ENCODE data around the gene MACROH2A1. TPM values are rescaled to one million over a fixed set of nuclear protein-coding genes. Genes with fewer than 3 reads are reported as not detected.

The MACROH2A1 gene
- total RNA-seq, 1 experiment from 2014 or later, result 349 TPM

DNA sequence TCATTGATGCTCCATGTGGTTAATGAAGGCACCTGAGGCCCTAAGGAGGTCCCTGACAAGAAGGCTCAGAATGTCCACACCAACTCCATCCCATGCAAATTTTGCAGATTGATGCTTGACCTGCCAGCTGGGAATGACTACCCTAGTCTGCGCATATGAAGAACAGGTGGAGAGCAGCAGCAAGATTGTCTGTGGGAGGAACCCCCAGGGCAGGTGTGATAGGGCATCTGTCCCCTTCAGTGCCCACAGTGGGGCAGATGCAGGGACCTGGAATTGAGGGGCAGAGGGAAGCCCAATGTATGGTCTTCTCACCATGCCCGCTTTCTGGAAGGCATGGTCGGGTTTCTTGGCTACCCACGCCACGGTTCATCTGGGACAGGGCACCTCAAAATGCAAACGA lies 79.6 kb downstream of the MACROH2A1 start:
- DNase-seq (ENCODE audit: low read depth), result no peak

GRCh38 chr5:135318924-135319323 lies 80.1 kb downstream of the MACROH2A1 start:
- no peak for DNase-seq (ENCODE audit: low read depth)

DNA sequence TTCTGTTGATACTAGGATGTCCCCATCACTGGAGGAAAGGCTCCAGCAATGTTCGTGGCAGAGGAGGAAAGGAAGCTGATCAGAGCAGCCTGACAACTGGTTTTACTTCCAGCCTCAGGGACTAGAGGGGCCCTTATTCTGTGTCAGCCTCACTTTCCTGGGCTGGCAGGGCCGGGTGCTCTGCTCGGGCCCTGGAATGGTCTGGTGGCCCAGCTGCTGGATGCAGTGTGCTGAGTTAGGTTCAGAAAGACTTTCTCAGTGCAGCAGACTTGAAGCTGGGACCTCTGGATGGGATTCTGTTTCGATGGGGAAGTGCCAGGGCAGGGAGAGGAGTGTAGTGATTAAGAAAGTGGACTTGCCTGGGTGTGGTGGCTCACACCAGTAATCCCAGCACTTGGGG lies 81.0 kb downstream of the MACROH2A1 start:
- DNase-seq (ENCODE audit: low read depth), result no peak

GRCh38 chr5:135317286-135317685 lies 81.7 kb downstream of the MACROH2A1 start:
- DNase-seq (ENCODE audit: low read depth), result no peak

DNA sequence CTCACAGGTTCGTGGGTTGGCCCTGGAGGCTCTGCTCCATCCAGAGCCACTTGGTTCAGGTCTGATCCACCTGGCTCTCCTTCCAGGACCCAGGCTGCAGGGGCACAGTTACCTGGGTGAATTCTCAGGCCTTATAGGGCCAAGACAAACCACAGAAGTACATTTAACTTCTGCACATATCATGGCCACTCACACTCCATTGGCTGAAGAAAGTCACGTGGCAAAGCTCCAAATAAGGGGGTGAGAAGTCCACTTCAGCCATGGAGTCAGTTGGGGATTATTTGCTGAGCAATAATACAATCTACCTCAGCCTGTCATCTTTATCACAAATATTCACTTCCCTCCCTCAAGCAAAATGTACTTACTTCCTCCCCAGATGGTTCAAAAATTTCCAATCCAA lies 83.6 kb downstream of the MACROH2A1 start:
- DNase-seq (ENCODE audit: low read depth), result no peak

DNA sequence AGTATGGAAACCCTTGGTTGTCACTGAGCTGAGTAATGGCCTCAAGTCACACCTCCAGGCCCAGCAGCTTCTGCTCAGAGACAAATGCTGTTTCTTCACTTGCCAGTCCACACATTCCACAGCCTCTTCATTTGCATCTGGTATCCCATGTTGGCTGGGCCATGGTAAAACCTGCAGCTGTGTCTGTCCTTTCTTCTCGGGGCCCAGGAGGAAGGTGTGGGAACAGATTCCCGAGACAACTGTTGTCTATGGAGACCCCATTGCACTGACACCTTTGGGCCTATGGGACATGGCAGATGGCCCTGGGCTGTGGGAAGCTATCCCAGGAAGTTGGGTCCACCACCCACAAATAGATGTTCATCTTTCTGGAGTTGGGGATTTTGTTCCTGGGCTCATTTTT lies 85.1 kb downstream of the MACROH2A1 start:
- DNase-seq (ENCODE audit: low read depth), result no peak

GRCh38 chr5:135313405-135313804 lies 85.6 kb downstream of the MACROH2A1 start:
- DNase-seq (ENCODE audit: low read depth), result no peak

DNA sequence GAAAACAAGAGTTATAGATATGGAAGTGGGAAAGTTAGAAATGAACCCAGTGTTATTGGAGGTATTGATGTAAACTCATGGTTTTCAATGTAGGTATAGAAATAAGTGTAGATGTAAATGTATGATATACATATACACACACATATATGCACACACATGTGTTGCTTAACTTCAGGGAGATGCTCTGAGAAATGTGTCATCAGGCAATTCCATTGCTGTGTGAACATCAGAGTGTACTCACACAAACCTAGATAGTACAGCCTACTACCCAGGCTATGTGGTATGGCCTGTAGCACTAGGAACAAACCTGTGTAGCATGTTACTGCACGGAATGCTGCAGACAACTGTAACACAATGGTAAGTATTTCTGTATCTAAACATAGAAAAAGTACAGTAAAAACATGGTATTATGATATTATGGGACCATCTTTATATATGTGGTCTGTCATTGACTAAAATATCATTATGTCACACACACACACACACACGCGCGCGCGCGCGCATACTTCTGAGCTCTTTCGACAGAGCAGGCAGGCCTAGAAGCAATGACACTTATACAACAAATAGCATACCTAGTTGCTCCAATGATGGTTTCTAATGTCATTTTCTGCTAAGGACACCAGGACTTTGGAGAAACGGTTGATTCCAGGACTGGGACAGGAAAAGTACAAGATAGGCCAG lies 86.6 kb downstream of the MACROH2A1 start:
- no peak for DNase-seq (ENCODE audit: low read depth)

- DNase-seq (ENCODE audit: low read depth), result peak; percentile 87
Observed at GRCh38 chr5:135310328-135310989, 88.6 kb downstream of the MACROH2A1 start.

DNA sequence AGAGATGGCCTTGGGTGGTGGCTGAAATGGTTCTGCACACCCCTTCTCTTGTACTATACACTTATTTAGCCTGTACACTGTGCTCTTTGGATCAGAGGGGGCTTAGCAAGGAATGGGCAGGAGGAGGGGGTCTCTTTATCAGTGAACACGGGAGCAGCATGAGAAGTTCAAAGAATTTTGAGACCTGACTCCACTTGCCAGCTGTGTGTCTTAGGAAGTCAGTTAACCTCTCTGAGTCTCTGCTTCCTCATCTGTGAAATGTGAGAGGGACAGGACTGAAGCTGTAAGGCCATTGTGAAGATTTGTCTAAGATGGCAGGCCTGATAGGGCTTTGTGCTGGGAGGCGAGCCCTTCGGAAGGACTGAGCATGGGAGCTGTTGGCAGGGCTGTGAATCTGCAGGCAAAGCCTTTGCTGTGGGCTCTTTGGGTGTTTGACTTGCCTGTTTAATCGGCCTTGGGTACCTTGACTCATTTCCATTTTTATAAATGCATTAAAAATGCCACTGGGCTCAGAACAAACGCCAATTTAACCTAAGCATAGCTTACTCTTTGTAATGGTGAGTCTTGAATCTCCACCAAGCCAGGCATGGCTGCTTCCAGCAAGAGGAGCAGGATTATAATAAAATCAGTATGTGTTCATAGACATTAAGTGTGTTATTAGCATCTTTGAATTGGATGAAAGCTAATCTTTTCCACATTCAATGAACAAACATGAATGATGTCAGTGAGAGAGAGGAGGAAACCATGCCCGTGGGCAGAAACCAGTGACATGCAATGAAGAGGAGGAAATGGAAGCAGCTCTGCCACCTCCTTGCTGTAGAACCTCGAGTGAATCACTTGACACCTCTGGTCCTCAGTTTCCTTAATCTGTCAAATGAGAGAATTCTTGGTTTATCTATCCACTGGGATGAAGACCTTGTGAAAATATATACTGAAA lies 89.4 kb downstream of the MACROH2A1 start:
- peak; percentile 69 for DNase-seq (ENCODE audit: low read depth)

DNA sequence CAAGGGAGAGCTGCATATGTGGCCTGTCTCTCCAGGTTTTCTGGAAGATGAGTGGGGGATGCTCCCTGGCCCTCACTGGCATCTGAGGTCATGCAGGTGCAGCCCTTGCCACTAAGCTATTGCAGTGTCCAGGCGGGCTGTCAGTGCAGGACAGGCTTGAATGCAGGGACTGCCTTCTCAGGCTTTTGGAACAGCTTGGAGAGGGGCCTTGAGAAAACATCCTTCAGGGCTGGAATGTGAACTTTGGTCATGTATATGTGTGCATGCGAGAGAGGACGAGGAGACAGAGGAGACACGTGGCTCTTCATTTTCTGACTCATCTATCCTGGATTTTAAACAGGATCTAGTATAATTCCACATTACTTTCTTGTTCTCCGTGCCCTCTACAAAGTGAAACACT lies 90.3 kb downstream of the MACROH2A1 start:
- peak; percentile 91 for DNase-seq (ENCODE audit: low read depth)

GRCh38 chr5:135308245-135308644 lies 90.8 kb downstream of the MACROH2A1 start:
- DNase-seq (ENCODE audit: low read depth), result peak; percentile 84

- DNase-seq (ENCODE audit: low read depth), result no peak
Observed at GRCh38 chr5:135307143-135307903, 91.7 kb downstream of the MACROH2A1 start.

DNA sequence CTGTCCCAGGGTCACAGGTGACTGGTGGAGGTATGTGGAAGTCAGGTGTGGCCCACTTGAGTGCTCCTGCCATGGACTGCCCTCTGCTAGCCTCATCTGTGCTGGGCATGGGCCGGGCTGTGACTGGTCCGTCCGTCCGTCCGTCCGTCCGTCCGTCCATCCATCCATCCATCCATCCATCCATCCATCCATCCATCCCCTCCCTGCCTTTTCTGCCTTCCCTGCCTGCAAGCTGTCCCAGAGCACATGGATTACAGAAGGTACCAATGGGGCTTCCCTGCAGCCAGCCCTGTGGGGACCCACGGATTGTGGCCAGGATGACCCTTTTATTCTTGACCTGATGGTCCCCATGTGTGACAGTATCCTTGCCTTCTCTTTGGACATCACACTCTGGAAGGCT lies 92.5 kb downstream of the MACROH2A1 start:
- no peak for DNase-seq (ENCODE audit: low read depth)

- DNase-seq (ENCODE audit: low read depth), result peak; percentile 68
Observed at GRCh38 chr5:135304352-135305221, 94.4 kb downstream of the MACROH2A1 start.

DNA sequence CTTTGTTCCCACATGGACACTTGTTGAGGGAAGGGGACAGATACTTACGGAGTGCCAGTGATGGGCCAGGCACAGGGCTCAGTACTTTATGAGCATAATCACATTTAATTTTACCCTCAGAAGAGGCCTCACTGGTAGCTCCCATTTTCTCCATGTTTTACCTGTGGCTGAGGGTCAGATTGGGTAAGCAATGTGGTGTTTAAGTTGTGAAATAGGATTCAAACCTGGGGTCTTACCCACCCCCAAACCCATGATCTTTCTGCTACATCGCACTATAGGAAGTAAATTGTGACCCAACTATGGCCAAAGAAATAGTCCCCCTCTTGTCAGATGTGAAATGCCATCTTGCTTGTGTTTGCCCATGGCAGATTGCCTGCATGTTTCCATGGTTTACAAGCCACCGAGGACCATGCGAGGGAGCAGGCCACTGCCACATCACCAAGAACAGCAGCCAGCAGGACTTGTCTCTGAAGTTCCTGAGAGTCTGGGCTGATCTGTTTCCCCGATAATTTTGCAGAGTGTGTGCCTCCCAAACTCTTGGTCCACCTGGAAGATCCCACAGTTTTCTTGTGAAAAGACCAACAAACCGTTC lies 95.4 kb downstream of the MACROH2A1 start:
- no peak for DNase-seq (ENCODE audit: low read depth)

GRCh38 chr5:135296900-135297816 lies 101.9 kb downstream of the MACROH2A1 start:
- DNase-seq (ENCODE audit: low read depth), result no peak

- DNase-seq (ENCODE audit: low read depth), result no peak
Observed at GRCh38 chr5:135295852-135296251, 103.2 kb downstream of the MACROH2A1 start.

DNA sequence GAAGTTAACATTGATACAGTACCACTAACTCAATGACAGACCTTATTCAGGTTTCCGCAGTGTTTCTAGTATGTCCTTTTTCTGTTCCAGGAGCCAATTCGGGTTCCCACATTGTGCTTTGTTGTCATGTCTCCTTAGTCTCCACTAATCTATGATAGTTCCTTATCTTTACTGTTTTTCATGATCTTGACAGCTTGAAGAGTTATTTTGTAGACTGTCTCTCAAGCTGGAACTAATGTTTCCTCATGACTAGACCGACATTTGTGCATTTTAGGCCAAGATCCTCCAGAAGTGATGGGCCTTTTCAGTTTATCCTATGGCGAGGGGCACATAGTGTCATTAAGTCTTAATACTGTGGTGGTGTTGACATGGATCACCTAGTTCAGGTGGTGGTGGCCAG lies 104.2 kb downstream of the MACROH2A1 start:
- DNase-seq (ENCODE audit: low read depth), result no peak
